HG02870 (cell line): ENCODE measurements around the gene EEFSEC.

Source experiments
- ATAC-seq: cut with Tn5 transposase; IDR thresholded peaks from one replicate; pipeline ENCODE4 v1.9.1; 2021; ENCODE audit warnings: mild to moderate bottlenecking, moderate library complexity; ENCODE audit not compliant: unreplicated experiment

Gene EEFSEC

DNA sequence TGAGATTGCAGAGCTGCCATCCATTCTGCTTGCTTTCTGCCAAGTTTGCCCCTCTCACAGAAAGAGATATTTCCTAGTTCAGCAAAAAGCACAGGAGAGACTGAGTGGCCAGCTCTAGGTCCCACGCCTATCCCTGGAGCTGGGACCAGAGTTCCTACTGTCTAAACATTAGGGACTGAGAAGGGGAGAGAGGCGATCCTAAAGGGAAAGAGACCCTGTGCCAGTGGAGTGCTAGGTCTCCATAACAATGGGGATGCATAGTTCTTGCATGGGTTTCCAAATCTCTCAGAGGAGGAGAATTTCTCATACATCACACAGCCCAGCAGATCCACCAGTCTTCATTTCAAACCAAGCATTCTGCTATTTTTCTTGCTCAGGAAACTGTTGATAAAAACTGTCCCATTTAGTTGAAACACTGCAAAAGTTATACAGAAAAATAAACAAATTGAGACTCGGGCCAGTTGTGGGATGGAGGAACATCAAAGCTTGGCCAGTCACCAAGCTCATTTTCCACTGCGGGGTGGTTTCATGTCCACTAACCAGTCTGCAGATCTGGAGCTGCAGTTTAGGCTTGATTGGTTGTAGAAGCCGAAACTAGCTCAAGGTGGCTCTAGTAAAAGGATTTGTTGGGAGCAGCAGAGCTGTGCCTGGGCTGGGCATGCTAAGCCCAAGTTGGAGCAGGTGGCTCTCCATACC is 62.7 kb downstream of the EEFSEC start:
- no peak for ATAC-seq

DNA sequence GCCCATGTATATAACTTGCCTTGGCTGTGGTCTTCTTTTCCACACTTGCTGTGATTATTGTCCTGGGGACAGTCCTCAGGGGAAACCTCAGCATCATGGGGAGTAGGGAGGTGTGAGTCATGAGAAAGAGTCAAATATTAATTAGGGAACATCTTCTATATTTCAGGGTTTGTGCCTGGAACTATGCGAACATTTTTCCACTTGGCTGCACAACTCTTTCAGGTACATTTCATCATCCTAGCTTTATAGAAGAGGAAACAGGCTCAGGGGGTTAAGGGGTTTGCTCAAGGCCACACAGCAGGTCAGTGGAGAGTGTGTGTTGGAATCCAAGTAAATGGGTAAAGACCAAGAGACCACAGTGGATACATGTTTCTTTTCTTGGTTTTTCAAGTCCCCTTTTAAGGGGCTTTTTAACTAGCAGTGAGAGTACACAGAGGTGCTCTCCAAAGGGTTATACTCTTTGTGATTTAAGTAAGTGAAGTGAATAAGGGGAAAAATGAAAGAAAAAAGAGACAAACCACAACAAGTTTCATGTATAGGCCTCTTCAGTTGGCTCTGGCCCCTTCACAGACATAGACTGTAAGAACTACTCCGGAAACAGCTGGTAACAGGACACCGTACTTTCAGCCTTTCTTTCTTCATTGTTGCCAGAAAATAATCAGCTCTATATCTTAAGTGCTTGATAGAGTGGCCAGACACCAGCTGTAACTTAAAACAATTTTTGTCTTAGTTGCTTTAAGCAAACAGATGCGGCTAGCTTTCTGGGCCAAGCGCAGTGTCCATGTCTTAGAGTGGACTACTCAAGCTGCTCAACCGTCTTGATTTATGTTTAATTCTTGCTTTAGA is 64.6 kb downstream of the EEFSEC start:
- ATAC-seq, result no peak

DNA sequence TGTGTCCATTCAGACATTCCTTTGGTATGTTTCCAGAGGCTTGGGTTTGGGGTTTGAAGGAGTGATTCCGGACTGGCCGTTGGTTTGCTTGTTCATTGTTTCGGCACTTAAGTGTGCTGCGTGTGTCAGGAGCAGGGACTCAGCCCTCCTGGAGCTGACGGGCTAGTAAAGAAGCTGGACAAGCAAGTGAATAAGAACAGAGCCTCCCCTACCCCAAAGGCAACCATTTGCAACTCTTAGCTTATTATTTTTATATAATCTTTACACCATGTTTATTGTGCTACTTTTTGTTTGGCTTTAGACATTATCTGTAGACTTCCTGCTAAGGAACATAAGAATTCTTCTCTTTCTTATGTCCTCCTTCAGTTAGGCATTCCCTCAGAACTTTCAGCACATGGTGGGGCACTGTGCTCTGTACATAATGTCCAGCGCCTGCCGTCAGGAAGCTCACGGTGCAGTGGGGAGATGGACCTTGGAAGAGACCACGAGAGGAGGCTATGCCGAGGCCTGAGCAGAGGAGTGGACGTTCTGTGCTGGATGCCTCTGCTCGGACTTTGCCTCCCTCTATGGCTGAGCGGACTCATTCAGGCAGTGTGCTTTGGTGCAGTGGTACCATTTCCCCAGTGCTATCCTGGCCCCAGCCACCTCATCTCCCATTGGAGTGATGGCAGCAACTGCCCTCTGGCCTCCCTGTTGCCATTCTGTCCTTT is 65.4 kb downstream of the EEFSEC start:
- no peak for ATAC-seq

DNA sequence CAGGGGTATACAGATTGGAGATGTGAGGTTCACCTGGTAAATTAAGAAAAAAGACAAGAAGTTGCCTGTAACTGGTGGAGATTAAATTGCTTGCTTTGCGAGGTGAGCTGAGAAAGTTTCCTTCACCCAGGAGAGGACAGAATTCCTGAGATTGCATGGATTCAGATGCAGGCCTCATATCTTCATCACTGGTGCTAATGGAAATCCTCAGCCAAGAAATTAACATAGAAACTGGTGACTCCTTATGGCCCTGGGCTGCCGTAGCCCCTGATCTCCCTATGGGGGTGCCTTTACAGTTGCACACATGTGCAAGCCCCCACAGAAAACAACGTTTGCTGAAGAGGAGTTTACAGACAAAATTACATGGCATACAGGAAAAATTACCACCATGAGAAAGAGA is 68.0 kb downstream of the EEFSEC start:
- ATAC-seq, result no peak

DNA sequence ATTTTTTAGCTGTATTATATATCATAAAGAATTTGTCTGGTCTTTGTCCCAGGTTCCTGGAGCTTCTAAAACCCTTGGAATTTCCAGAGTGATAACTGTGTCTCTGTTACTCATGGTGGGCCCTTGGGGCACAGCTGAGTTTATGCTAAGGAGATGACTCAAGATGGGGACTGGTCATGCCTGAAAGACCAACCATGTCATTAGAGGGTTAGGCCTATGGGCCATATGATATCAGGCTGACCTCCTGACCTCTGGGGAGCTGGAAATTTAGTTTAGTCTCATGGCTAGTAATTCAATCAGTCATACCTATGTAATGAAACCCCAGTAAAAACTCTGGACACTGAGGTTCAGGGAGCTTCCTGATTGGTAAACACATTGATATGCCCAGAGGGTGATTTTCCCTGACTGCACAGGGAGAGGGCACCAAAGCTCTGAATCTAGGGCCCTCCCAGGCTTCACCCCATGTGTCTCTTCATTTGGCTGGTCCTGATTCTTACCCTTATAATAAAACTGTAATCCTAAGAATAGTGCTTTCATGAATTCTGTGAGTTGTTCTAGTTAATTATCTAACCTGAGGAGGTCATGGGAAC is 69.6 kb downstream of the EEFSEC start:
- ATAC-seq, result no peak

DNA sequence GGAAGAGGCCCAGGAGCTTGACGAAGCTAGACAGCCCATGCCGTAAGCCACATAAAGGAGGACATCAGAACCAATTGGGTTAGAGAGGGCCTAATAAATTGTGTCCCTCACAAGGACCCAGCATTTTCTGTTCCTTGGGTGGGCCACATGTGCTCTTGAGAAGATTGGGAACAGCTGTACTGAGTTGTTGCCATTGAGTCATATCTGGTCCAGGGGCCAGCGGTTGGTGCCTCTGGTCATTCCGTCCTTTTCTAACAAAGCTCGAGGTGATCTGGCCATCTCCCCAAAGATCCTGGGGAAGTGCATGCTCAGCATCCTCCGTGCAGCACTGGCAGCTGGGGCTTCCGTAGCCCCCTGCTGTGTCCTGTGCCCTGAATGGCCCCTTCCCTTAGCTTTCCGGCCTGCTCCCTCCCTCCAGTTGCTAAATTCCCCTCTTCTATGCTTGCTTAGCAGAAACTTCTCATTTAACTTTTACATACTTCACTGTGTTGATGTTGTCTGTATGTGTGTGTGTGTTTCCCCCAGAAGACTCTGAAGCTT is 73.0 kb downstream of the EEFSEC start:
- ATAC-seq, result no peak

DNA sequence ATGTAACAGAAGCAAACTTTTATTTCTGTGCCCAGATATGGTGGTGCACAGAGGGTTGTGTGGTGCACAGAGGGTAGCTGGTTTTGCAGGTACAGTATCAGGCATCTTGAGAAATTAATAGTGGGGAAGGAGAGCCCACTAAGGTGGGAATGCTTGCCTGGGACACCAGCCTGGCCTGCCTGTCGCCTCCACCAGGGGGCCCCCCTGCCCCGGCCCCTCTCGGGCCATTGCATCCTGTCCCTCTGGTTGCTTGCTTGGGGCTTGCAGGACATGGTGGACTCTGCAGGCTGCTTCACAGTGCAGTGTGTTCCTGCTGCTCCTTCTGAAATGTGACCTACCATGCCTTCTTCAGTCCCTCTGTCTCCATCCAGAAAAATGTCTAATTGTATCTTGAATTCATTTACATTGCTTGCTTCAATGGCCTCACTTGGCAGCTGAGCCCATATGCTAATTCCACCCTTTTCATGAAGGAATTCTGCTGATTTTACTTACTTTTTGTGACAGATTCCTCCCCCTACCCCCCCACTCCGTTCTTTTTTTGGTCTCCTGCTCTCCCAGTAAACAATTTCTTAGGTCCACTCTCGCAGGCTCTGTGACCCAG is 73.6 kb downstream of the EEFSEC start:
- no peak for ATAC-seq

DNA sequence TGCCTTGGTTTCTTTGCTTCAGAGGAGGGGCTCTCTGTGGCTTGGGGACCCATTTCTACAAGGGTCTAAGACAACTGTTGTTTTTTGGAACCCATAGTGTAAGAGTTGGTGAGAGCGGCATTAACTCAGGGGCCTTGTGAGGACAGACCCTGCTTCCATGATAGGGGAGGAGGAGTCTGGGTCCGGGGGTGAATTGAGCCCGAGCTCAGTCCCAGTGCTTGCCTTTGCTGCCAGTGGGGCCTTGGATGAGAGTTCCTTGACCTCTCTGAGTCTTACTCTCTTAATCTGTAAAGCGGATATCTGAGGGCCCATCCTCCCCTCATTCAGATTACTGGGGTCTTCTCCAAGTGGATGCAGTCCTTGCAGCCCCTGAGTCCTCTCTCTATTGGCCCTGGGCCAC is 74.2 kb downstream of the EEFSEC start:
- no peak for ATAC-seq

DNA sequence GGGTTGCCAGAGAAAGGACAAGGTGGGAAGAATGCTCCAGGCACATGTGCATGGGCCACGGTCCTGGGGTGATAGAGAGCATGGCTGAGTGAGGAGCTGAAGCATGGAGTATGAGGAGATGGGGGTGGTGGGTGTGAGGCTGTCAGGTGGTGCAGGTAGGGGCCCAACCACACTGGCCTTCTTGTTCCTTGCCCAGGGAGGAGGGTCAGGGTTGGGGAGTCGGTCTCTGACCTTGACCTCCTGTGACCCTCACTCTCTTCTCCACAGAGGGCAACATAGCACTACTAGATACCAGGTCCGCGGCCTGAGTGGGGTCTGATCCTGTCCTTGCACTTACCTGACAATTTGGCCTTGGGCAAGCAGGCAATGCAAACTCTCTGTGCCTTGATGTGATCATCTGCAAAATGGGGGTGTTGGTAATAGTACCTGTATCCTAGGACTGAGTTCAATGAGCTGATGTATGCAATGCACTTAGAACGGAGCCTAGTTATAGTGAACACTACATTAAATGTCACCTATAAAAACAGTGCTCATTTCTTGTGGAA is 75.2 kb downstream of the EEFSEC start:
- no peak for ATAC-seq

DNA sequence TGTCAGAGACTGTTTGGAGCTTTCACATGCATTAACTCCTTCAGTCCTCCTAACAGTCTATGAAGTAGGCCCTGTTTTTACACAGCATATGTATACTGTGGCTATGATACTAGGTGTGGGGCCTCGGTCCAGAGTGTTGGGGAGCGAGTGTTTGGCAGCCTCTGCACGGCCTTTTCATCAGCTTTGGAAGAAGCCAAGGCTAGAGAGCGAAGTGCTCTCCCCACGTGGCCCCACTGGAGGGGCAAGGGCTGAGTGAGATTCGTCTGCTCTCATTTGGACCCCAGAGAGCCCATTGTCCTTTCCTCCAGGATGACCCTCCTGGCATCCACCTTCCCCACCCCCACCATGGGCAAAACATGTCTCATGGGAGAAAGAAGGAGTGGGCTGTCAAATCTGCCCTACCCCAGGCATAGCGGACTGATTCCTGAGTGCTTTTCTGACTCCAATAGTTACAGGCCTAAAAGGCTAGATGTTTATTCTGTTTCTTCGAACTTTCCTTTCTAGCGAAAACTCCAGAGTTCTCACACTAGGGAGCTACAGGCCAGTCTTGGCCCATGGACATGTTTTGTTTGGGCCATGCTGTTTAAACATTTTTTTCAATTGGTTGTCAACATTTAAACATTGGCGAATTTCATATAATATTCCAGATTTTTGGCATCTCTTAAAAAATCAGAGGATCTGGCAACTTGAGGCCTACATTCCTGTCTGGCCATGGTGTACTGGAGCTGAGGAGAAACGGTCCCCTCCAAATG is 76.0 kb downstream of the EEFSEC start:
- ATAC-seq, result no peak

DNA sequence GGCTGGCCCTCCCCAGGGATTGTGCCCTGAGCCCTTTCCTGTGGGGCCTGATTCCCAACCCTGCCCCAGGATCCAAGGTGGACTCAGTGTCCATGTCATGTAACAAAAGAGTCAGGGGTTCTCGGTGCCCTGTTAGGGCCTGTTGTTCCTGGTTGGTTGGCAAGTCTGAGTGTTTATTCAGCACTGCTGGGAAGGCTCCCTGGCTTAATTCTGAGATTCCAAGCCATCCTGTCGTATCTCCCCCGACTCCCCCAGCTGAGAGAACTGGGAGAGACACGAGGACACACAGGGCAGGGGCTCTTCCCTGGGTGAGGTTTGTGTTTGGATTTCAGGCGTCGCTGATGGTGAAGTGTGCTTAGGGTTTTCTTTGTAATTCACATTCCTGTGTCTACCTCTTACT is 78.3 kb downstream of the EEFSEC start:
- ATAC-seq, result no peak

DNA sequence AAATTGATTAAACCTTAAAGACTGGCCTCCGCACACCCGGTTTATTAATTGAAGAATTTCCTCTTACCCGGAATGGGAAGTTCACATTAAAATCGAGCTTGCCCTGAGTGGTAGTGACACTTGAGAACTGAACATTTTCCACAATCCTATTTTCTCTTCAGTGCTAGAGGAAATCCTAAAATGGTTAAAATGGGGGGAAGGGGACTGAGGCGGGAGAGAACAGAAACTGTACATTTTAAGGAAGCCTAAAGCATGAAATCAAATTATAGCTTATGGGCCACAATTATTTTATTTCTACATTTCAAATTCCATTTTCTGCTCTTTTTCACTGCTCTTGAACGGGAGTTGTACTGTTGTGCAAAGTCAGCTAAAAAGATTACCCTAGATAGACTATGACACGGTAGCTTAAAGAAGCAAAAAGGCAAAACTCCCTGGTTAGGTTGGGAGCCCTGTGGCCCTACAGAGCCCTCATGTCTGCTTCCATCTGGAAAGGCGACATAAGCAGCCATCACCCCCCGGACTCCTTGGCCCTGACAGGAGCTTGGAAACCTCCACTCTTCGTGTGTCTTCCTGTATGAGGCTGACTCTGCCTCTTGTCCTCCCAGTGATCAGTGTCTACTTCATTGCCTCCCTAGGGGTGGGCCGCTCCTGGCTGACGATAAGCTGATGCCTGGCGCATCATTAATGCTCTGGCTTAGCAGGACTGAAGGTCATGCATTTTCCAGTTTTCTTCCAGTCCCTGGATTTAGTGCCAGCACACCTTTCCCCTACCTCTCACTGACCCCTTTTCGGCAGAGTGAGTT is 79.3 kb downstream of the EEFSEC start:
- no peak for ATAC-seq

DNA sequence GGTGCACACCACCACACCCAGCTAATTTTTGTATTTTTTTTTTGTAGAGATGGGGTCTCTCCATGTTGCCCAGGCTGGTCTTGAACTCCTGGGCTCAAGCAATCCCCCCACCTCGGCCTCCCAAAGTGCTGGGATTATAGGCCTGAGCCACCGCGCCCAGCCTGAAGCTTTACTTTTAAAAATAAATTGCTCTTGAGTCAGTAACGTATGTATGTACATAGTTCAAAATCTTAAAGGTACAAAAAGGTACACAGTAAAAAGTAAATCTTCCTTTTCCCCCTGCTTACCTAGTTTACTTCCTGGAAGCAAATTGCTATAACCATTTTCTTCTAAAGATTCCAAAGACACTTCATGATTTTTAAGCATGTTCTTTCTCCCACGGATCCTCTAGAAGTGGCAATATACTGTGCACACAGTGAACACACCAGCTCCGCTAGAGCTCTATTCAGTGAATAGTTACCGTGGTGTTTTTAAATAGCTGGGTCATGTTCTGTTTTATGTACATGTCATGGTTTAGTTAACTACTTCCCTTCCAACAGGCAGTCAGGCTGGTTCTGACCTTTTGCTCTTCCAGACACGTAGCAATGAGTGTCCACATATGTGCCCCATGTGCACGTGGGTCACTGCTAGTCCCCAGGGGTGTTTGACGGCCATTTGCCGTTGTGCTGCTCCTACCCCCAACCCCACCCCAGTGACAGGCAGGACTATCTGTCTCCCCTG is 82.1 kb downstream of the EEFSEC start:
- no peak for ATAC-seq

DNA sequence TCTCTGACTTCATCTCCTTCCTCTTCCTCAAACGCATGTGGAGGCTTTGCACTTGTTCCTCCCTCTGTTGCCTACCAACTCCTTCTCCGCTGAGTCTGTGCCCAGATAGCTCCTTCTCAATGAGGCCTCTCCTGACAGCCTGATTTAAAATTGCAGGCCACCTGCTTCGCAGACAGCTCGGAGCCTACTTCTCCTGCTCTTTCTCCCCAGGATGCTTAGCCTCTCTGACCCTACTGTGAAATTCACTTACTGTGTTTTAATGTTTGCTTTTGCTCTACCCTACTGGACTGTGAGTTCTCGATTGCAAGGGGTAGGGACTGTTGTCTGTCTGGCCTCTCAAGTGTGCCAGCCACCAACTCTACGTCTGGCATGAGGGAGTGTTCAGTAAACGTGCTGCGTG is 83.4 kb downstream of the EEFSEC start:
- ATAC-seq, result no peak

DNA sequence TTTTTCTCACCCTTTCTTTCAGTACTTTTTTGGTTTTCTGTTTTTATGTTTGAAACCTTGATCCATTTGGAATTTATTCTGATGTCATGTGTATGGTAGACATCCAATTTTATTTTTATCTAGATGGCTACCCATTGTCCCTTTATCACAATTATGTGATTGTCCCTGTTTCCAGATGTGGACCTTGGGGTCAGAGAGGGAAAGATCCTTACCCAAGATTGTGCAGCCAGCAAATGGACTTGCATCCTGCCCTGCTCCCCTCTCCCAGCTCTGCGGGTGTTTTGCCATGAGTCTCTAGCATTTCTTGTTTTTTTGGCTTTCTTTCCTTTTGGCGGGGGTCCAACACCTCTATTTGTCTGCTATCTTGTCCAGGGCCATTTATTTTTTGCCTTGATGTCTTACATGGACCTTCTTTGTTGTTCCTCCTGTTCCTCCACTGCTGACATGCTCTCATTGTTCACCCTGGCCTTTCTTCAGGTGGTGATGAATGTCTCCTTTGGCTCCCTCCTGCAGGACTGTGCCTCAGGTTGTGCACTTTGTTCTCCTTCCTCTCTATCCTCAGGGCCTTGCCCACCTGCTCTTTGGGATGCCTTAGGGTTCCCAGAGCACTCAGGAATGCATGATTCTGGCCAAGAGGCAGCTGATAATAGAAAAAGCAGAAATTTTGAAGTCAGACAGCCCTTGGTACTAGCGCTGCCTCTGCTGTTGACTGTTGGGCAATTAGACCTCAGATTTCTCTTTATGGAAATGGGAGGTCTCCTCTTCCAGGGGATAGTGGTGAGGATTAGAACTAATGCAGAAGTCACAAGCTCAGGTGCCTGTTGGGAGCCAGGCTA is 84.3 kb downstream of the EEFSEC start:
- no peak for ATAC-seq

DNA sequence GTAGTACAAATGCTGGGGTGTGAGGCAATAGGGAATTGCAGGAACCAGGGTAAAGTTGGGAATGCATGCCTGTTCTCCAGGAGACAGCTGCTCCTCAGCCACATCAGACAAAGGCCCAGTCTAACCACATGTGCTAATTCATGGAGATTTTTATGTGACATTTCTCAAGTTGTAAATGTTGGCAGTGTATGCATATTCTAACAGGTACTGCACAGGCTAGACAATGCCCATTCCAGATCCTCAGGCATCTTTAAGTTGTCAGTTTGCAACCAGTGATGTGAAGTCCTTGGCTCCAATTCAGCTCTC is 84.9 kb downstream of the EEFSEC start:
- ATAC-seq, result no peak

DNA sequence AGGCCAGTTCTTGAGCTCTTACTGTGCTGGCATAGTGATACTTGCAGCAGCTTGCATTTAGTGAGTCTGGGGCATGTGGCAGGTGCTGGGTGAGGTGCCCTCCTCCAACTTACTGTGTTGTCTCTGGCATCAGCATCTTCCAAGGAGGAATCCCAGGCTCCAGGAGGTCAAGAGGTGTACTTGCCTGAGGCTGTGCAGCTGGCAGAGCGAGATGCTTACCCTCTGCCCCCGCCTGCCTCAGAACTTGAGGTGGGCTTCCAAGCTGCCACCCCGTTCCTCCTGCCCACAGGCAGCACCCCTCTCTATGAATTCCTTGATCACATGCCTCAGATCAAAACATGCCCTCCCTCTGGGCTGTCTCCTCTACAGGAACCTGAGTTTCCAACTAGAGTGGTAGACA is 86.0 kb downstream of the EEFSEC start:
- ATAC-seq, result no peak

DNA sequence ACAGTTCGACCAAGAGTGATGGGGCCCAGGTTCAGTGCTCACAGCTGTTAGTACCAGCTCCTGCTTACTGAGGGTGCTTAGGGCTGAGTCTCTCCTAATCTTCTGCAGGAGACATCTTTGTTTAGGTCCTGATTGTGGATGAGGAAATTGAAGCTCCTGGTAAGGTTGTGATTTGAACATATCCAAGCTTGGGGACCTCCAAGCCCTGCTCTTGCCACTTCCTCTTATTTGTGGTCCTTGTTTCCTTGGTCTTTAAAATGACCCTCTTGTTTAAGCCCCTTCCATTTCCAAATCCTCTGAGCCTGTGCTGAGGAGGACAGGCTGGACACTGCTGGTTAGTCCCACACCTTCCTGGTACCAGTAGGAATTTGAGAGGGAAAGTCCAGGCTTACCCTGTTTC is 87.0 kb downstream of the EEFSEC start:
- ATAC-seq, result no peak
